Endometrial microvascular endothelial cells (primary cell): ENCODE data around the gene PCCA. TPM values are rescaled to one million over a fixed set of nuclear protein-coding genes. Genes with fewer than 3 reads are reported as not detected.
"Not testable (repeated sequence)": the region's sequence is repeated elsewhere in the genome, so short reads cannot be mapped to it uniquely, and the experiment has no call there.

Experiments
- in situ Hi-C: cut with HindIII; loops from 2 replicates; pipeline ENCODE4 v1.10.0; 2017; ENCODE audit warnings: low sequenced_read_pairs, low pct_unique_long_range_greater_than_20kb; ENCODE audit errors: inconsistent ontology term
- total RNA-seq: library from RNA; depleted of rRNA; stranded (reverse); fragments of >200 nt; gene quantifications from one replicate; pipeline ENCODE4 v1.2.3, GENCODE V29; 2015; ENCODE audit errors: inconsistent ontology term

PCCA gene
- total RNA-seq, 1 donor from 2014 or later, result 14.0 TPM

- in situ Hi-C loops, result no loop called here
These were observed 471.7 kb downstream of the PCCA start for GRCh38 chr13:100560498-100561157.

GRCh38 chr13:100561158-100561499, 472.2 kb downstream of the PCCA start:
- in situ Hi-C loops, result no loop called here

- in situ Hi-C loops, result no loop called here
These were observed 472.8 kb downstream of the PCCA start for GRCh38 chr13:100561599-100562204.

GRCh38 chr13:100563779-100564178, 474.9 kb downstream of the PCCA start:
- in situ Hi-C loops, result no loop called here

- in situ Hi-C loops, result no loop called here
These were observed 475.7 kb downstream of the PCCA start for GRCh38 chr13:100564444-100565223.

- in situ Hi-C loops, result no loop called here
These were observed 476.4 kb downstream of the PCCA start for GRCh38 chr13:100565286-100565685.

GRCh38 chr13:100566543-100566942, 477.6 kb downstream of the PCCA start:
- in situ Hi-C loops, result no loop called here

GRCh38 chr13:100573121-100573520, 484.2 kb downstream of the PCCA start:
- in situ Hi-C loops, result no loop called here

GRCh38 chr13:100577239-100577638, 488.3 kb downstream of the PCCA start:
- in situ Hi-C loops, result not testable (repeated sequence)

Other genes with a start within 250 kb of the PCCA start
- gene ZIC5, start 117.3 kb upstream of the PCCA start, total RNA-seq, result not detected
- not detected for gene ZIC2, start 107.3 kb upstream of the PCCA start, total RNA-seq